ENCODE data around the gene TBC1D9B. TPM values are rescaled to one million over a fixed set of nuclear protein-coding genes. Genes with fewer than 3 reads are reported as not detected.

The TBC1D9B gene
- total and polyA plus RNA-seq, 4 experiments from 2014 or later = 9.3 to 85.0 (median 61.1) TPM

- ChIA-PET CTCF (ENCODE audit: partially characterized antibody) (interaction anchor here (2.4 kb wide), 1 partner anchor 100 kb away, joined by 7 read pairs; no protein-coding TSS in a partner anchor), POLR2A (ENCODE audit: partially characterized antibody) (interaction anchor here (0.6 kb wide), 1 partner anchor 223 kb away, joined by 3 read pairs; no protein-coding TSS in a partner anchor)
- no peak overlapping the region for H3K27ac ChIP-seq (ENCODE audit: low read depth, low read length)
- H3K27ac Mint-ChIP-seq = no peak overlapping the region
- H3K27me3 Mint-ChIP-seq = no peaks in the 10 kb centered on the region
- no peaks in the 10 kb centered on the region for H3K9me3 Mint-ChIP-seq
- H3K36me3 ChIP-seq (ENCODE audit: insufficient read depth, low read length) = peaks cover 16% of the 10 kb centered on the region
- peaks cover 9% of the 10 kb centered on the region for H3K4me1 ChIP-seq (ENCODE audit: insufficient read depth, low read length)
- no peaks in the 10 kb centered on the region for H3K9me3 ChIP-seq (ENCODE audit: control insufficient read depth in 1 of 2, low read length in 2 of 2)
- H3K4me3 ChIP-seq (ENCODE audit: low read length in 2 of 2) = no peak overlapping the region
- no peaks in the 10 kb centered on the region for H3K27me3 ChIP-seq (ENCODE audit: insufficient read depth, low read length)
- peaks cover 7 to 24% (median 10%) of the 10 kb centered on the region in 4 donors for H3K4me1 Mint-ChIP-seq
- H3K4me3 Mint-ChIP-seq = no peak overlapping the region
- no peak for DNase-seq
- H3K36me3 Mint-ChIP-seq = peaks cover 19 to 49% of the 10 kb centered on the region in 2 donors
- intact Hi-C loops (cut with micrococcal nuclease) = no loop called here
Observed at GRCh38 chr5:179901462-179901861, 6.2 kb downstream of the TBC1D9B start.

- Mint-ChIP-seq H3K4me1 (peaks cover 4 to 16% (median 7%) of the 10 kb centered on the region in 4 donors), H3K4me3 (no peak overlapping the region), H3K36me3 (peaks cover 23 to 52% of the 10 kb centered on the region in 2 donors), H3K27ac (no peak overlapping the region), H3K27me3 (no peaks in the 10 kb centered on the region), H3K9me3 (peaks cover 0 to 2% (median 0%) of the 10 kb centered on the region in 8 donors)
- Histone ChIP-seq H3K4me1 (ENCODE audit: insufficient read depth, low read length) (peaks cover 1% of the 10 kb centered on the region), H3K27me3 (ENCODE audit: insufficient read depth, low read length) (no peaks in the 10 kb centered on the region), H3K9me3 (ENCODE audit: control insufficient read depth in 1 of 2, low read length in 2 of 2) (no peaks in the 10 kb centered on the region), H3K4me3 (ENCODE audit: low read length in 2 of 2) (no peak overlapping the region), H3K36me3 (ENCODE audit: insufficient read depth, low read length) (peaks cover 16% of the 10 kb centered on the region), H3K27ac (ENCODE audit: low read depth, low read length) (no peak overlapping the region)
- DNase-seq = no peak
- CTCF ChIA-PET (ENCODE audit: partially characterized antibody) = no interaction called here
- POLR2A ChIA-PET (ENCODE audit: partially characterized antibody) = no interaction called here
- intact Hi-C loops (cut with micrococcal nuclease) = no loop called here
Observed at GRCh38 chr5:179900711-179901110, 7.0 kb downstream of the TBC1D9B start.

- DNase-seq = no peak
- Histone ChIP-seq H3K27me3 (ENCODE audit: insufficient read depth, low read length) (no peaks in the 10 kb centered on the region), H3K27ac (ENCODE audit: low read depth, low read length) (no peak overlapping the region), H3K4me1 (ENCODE audit: insufficient read depth, low read length) (no peaks in the 10 kb centered on the region), H3K4me3 (ENCODE audit: low read length in 2 of 2) (no peak overlapping the region), H3K36me3 (ENCODE audit: insufficient read depth, low read length) (peaks cover 19% of the 10 kb centered on the region), H3K9me3 (ENCODE audit: control insufficient read depth in 1 of 2, low read length in 2 of 2) (no peaks in the 10 kb centered on the region)
- POLR2A ChIA-PET (ENCODE audit: partially characterized antibody) = no interaction called here
- Mint-ChIP-seq H3K4me1 (peaks cover 4 to 13% (median 7%) of the 10 kb centered on the region in 4 donors), H3K4me3 (no peak overlapping the region), H3K27me3 (no peaks in the 10 kb centered on the region), H3K9me3 (peaks cover 0 to 2% (median 0%) of the 10 kb centered on the region in 8 donors), H3K27ac (peak overlapping the region in 1 of 7 donors; percentile 51), H3K36me3 (peaks cover 26 to 54% of the 10 kb centered on the region in 2 donors)
- CTCF ChIA-PET (ENCODE audit: partially characterized antibody) = no interaction called here
- intact Hi-C loops (cut with micrococcal nuclease) = no loop called here
Observed at GRCh38 chr5:179900206-179900605, 7.5 kb downstream of the TBC1D9B start.

- H3K9me3 ChIP-seq (ENCODE audit: control insufficient read depth in 1 of 2, low read length in 2 of 2) = no peaks in the 10 kb centered on the region
- Mint-ChIP-seq H3K9me3 (peaks cover 0 to 2% (median 0%) of the 10 kb centered on the region in 8 donors), H3K4me3 (no peak overlapping the region), H3K27ac (peak overlapping the region in 1 of 7 donors; percentile 74), H3K36me3 (peaks cover 36 to 56% of the 10 kb centered on the region in 2 donors), H3K4me1 (no peaks in the 10 kb centered on the region), H3K27me3 (no peaks in the 10 kb centered on the region)
- no peak for DNase-seq
- no peak overlapping the region for H3K4me3 ChIP-seq (ENCODE audit: low read length in 2 of 2)
- H3K27me3 ChIP-seq (ENCODE audit: insufficient read depth, low read length) = no peaks in the 10 kb centered on the region
- no peaks in the 10 kb centered on the region for H3K4me1 ChIP-seq (ENCODE audit: insufficient read depth, low read length)
- intact Hi-C loops (cut with micrococcal nuclease) = no loop called here
- ChIA-PET CTCF (ENCODE audit: partially characterized antibody) (no interaction called here), POLR2A (ENCODE audit: partially characterized antibody) (no interaction called here)
- H3K36me3 ChIP-seq (ENCODE audit: insufficient read depth, low read length) = peaks cover 45% of the 10 kb centered on the region
- H3K27ac ChIP-seq (ENCODE audit: low read depth, low read length) = no peak overlapping the region
Observed at GRCh38 chr5:179895861-179896260, 11.8 kb downstream of the TBC1D9B start.

- Mint-ChIP-seq H3K36me3 (peaks cover 38 to 56% of the 10 kb centered on the region in 2 donors), H3K4me1 (no peaks in the 10 kb centered on the region), H3K4me3 (no peak overlapping the region), H3K27ac (no peak overlapping the region), H3K27me3 (no peaks in the 10 kb centered on the region), H3K9me3 (peaks cover 0 to 2% (median 0%) of the 10 kb centered on the region in 8 donors)
- Histone ChIP-seq H3K36me3 (ENCODE audit: insufficient read depth, low read length) (peaks cover 52% of the 10 kb centered on the region), H3K27ac (ENCODE audit: low read depth, low read length) (no peak overlapping the region), H3K4me3 (ENCODE audit: low read length in 2 of 2) (no peak overlapping the region), H3K27me3 (ENCODE audit: insufficient read depth, low read length) (no peaks in the 10 kb centered on the region), H3K9me3 (ENCODE audit: control insufficient read depth in 1 of 2, low read length in 2 of 2) (no peaks in the 10 kb centered on the region), H3K4me1 (ENCODE audit: insufficient read depth, low read length) (no peaks in the 10 kb centered on the region)
- intact Hi-C loops (cut with micrococcal nuclease) = no loop called here
- no peak for DNase-seq
- CTCF ChIA-PET (ENCODE audit: partially characterized antibody) = no interaction called here
- POLR2A ChIA-PET (ENCODE audit: partially characterized antibody) = no interaction called here
Observed at GRCh38 chr5:179893958-179894895, 13.5 kb downstream of the TBC1D9B start.

- intact Hi-C loops (cut with micrococcal nuclease) = no loop called here
- no peaks in the 10 kb centered on the region for H3K9me3 ChIP-seq (ENCODE audit: control insufficient read depth in 1 of 2, low read length in 2 of 2)
- H3K36me3 ChIP-seq (ENCODE audit: insufficient read depth, low read length) = peaks cover 49% of the 10 kb centered on the region
- H3K27me3 ChIP-seq (ENCODE audit: insufficient read depth, low read length) = no peaks in the 10 kb centered on the region
- no peak overlapping the region for H3K4me3 ChIP-seq (ENCODE audit: low read length in 2 of 2)
- POLR2A ChIA-PET (ENCODE audit: partially characterized antibody) = no interaction called here
- Mint-ChIP-seq H3K9me3 (peaks cover 0 to 3% (median 0%) of the 10 kb centered on the region in 8 donors), H3K27me3 (no peaks in the 10 kb centered on the region), H3K4me1 (no peaks in the 10 kb centered on the region), H3K36me3 (peaks cover 35 to 58% of the 10 kb centered on the region in 2 donors), H3K4me3 (no peak overlapping the region), H3K27ac (no peak overlapping the region)
- H3K27ac ChIP-seq (ENCODE audit: low read depth, low read length) = no peak overlapping the region
- no peaks in the 10 kb centered on the region for H3K4me1 ChIP-seq (ENCODE audit: insufficient read depth, low read length)
- DNase-seq = no peak
- CTCF ChIA-PET (ENCODE audit: partially characterized antibody) = no interaction called here
Observed at GRCh38 chr5:179893076-179893957, 14.4 kb downstream of the TBC1D9B start.

GRCh38 chr5:179892255-179892654 lies 15.4 kb downstream of the TBC1D9B start:
- Mint-ChIP-seq H3K27ac (no peak overlapping the region), H3K9me3 (peaks cover 0 to 3% (median 0%) of the 10 kb centered on the region in 8 donors), H3K27me3 (no peaks in the 10 kb centered on the region), H3K4me3 (no peak overlapping the region), H3K36me3 (peaks cover 41 to 61% of the 10 kb centered on the region in 2 donors), H3K4me1 (no peaks in the 10 kb centered on the region)
- intact Hi-C loops (cut with micrococcal nuclease) = no loop called here
- H3K27ac ChIP-seq (ENCODE audit: low read depth, low read length) = no peak overlapping the region
- no peaks in the 10 kb centered on the region for H3K4me1 ChIP-seq (ENCODE audit: insufficient read depth, low read length)
- ChIA-PET CTCF (ENCODE audit: partially characterized antibody) (no interaction called here), POLR2A (ENCODE audit: partially characterized antibody) (no interaction called here)
- H3K36me3 ChIP-seq (ENCODE audit: insufficient read depth, low read length) = peaks cover 55% of the 10 kb centered on the region
- DNase-seq = no peak
- no peak overlapping the region for H3K4me3 ChIP-seq (ENCODE audit: low read length in 2 of 2)
- H3K9me3 ChIP-seq (ENCODE audit: control insufficient read depth in 1 of 2, low read length in 2 of 2) = no peaks in the 10 kb centered on the region
- H3K27me3 ChIP-seq (ENCODE audit: insufficient read depth, low read length) = no peaks in the 10 kb centered on the region

Data from CD4-positive, alpha-beta memory T cell (primary cell).